ENCODE results near the gene GPT2.

GRCh38 chr16:46914556-46915201, 30.5 kb downstream of the GPT2 start:
- TF ChIP-seq, protein P1, sequence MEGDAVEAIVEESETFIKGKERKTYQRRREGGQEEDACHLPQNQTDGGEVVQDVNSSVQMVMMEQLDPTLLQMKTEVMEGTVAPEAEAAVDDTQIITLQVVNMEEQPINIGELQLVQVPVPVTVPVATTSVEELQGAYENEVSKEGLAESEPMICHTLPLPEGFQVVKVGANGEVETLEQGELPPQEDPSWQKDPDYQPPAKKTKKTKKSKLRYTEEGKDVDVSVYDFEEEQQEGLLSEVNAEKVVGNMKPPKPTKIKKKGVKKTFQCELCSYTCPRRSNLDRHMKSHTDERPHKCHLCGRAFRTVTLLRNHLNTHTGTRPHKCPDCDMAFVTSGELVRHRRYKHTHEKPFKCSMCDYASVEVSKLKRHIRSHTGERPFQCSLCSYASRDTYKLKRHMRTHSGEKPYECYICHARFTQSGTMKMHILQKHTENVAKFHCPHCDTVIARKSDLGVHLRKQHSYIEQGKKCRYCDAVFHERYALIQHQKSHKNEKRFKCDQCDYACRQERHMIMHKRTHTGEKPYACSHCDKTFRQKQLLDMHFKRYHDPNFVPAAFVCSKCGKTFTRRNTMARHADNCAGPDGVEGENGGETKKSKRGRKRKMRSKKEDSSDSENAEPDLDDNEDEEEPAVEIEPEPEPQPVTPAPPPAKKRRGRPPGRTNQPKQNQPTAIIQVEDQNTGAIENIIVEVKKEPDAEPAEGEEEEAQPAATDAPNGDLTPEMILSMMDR (IDR thresholded peaks at IDR 0.05): no peak
- no peak for TF ChIP-seq EP300 (IDR thresholded peaks at IDR 0.05)

Measured in tibial nerve (tissue), 4 donors.